ENCODE results near the gene CORO7. TPM values are rescaled to one million over a fixed set of nuclear protein-coding genes. Genes with fewer than 3 reads are reported as not detected.
"Not testable (repeated sequence)": the region's sequence is repeated elsewhere in the genome, so short reads cannot be mapped to it uniquely, and the experiment has no call there.

The CORO7 gene
- total RNA-seq, 1 donor from 2014 or later = 10.1 TPM

GRCh38 chr16:4404967-4405696 lies 11.3 kb downstream of the CORO7 start:
- ATAC-seq = no peak
- peak; percentile 22 for DNase-seq
- intact Hi-C loops (cut with micrococcal nuclease) = loop anchor here (10.0 kb wide), 1 partner anchor 50 kb away; the partner anchor contains the start of gene PAM16

DNA sequence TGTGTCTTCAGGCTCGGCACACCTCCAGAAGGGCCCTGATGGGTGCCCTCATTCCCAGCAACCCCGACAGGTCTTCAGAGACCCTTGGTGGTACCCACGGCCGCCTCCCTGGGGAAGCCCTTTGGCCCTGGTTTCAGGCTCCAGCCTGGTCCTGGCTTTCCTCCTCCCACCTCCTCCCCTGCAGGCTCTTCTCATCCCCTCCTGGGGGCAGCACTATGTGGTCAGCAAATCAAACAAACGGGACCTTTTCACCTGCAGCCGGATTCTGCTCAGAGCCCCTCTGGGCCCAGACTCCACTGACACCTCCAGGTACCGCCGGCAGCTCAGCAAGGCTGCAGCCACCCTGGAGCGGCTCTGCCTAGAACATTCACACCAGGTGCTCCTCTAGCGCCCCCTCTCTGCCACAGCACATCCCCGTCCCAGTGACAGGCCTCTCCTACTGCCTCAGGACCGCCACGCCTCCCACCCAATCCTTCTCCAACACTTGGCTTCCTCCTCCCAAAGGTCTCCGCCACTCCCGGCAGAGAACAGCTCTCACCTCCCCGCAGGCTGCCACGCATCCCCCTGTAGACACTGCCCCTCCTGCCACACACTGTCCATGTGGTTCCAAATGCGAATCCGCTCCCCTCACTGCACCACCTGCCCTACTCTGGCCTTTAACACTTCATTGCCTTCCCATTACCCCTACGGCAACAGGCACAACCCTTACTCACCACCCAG lies 12.0 kb downstream of the CORO7 start:
- ATAC-seq (peak; percentile 17), DNase-seq (peak; percentile 62)
- intact Hi-C loops (cut with micrococcal nuclease) = loop anchor here (10.0 kb wide), 1 partner anchor 50 kb away; the partner anchor contains the start of gene PAM16

DNA sequence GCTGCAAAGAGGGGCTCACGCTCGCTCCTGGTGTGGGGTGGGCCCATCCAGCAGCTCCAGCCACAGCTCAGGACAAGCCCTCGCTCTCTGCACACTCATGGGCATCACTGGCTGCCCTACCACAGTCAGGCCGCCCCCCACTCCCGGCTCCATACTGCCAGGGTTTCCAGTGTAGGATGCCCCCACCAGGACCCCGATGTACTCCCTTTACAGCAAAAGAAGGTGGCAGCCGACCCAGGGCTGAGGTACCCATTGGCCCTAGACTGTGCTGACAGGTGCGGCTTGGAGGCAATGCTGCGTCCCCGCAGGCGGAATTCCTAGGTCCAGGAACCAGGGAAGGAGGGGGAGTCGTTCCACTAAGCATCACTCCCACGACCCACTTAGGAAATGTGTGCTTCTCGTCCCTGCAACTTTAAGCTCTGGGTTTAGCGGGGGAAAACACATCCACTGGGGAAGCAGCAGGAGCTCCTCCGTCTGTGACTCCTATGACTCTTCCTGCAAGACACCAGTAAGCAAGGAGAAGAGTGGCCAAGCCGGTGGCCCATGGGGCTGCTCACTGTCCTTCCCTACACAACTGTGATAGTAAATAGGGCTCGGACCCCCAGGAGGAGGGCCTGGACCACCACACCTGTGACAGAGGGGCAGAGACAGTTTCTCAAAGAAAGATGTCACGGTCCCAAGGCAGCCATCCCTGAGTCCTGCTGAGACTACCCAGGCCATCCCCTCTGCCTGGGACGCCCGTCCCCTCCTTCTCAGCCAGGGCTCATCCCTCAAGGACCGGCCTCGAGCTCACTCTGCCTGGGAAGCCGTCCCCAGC lies 13.1 kb downstream of the CORO7 start:
- peak; percentile 31 for DNase-seq
- intact Hi-C loops (cut with micrococcal nuclease) = loop anchor here (10.0 kb wide), 1 partner anchor 49 kb away; the partner anchor contains the start of gene PAM16
- peak; percentile 1 for ATAC-seq

DNA sequence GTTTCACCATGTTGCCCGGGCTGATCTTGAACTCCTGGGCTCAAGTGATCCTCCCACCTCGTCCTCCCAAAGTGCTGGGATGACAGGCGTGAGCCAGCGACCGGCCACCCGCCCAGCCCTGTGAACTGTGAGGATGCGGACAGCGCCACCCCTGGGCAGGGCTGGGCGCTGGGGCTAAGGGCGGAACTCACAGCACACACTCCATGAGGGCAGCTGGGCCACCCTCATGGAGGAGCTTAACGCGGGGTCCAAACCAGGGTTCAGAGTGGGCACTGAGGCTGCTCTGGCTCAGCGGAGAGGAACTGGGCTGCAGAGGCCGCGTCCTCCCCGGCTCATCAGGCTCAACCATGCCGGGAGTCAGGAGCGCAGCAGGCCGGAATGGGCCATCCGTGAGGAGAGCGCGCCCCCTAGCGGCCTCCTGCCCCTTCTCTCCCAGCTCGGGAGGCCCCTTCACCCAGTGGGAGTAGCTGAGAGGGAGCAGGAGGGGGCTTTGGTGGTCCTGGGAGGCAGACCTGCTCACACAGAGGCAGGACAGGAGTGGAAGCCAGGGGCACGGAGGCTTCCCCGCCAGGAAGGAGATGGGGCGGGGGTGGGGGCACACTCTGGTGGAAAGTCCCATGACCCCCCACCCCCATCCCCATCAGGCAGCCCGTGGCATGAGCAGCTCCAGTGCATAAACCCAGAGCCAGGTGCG lies 13.8 kb downstream of the CORO7 start:
- ATAC-seq (peak; percentile 93), DNase-seq (peak; percentile 93)
- intact Hi-C loops (cut with micrococcal nuclease) = loop anchor here (10.0 kb wide), 1 partner anchor 48 kb away; the partner anchor contains the start of gene PAM16

GRCh38 chr16:4401510-4401909 lies 14.9 kb downstream of the CORO7 start:
- intact Hi-C loops (cut with micrococcal nuclease) = loop anchor here (10.0 kb wide), 1 partner anchor 47 kb away; the partner anchor contains the start of gene PAM16
- ATAC-seq = no peak
- peak; percentile 18 for DNase-seq

- peak; percentile 12 for DNase-seq
- intact Hi-C loops (cut with micrococcal nuclease) = loop anchor here (10.0 kb wide), 1 partner anchor 46 kb away; the partner anchor contains the start of gene PAM16
These were observed 15.3 kb downstream of the CORO7 start for GRCh38 chr16:4401094-4401501.

DNA sequence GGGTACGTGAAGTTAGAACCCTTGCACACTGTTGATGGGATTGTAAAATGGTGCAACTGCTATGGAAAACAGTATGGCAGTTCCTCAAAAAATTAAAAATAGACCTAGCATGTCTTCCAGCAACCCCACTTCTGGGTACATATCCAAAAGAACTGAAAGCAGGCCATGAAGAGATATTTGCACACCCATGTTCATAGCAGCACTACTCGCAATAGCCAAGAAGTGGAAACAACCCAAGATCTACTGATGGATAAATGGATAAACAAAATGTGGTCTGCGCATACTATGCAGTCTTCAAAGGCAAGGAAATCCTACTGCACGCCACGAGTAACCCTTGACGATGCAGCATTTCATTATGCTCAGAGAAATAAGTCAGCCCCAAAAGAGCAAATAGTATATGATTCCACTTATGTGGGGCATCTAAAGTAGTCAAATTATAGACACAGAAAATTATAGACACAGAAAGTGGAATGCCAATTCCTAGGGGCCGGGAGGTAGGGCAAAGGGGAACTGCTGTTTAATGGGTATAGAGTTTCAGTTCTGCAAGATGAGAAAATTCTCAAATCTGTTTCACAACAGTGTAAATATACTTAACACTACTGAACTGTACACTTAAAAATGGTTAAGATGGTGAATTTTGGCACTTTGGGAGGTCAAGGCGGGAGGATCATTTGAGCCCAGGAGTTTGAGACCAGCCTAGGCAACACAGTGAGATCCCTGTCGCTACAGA lies 17.2 kb downstream of the CORO7 start:
- intact Hi-C loops (cut with micrococcal nuclease) = no loop called here
- DNase-seq = no peak
- no peak for ATAC-seq

More at GRCh38 chr16:4401094-4401501, 15.3 kb downstream of the CORO7 start:
- no peak for ATAC-seq

DNA sequence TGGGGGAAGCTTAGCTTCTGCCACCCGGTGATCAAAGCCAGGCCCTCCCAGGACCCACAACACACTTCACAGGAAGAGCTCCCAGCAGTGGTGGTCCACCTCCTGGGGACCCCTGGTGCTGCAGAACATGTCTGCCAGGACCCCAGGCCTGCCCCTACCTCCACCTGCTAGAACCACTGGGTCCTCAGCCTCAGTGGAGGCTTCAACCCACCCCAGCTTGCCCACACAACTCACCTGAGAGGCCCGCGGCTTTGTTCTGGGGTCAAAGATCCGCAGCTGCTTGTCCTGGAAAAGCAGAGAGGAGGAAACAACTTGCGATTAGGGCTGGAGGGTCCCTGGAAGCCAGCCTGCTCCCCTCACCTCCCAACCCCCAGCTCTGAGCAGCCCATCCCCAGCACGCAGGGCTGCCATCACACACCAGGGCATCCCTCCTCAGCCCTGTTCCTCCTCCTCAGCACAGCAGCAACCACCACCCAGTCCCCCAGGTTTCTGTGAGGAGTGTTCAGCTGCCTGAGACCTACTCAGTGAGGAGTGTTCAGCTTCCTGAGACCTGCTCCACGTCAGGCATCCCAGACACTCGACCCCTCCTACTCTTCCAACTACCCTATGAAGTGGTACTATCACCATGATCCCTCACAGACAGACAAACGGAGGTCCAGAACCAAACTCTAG lies 21.2 kb downstream of the CORO7 start:
- ATAC-seq = no peak
- intact Hi-C loops (cut with micrococcal nuclease) = no loop called here
- DNase-seq = peak; percentile 11

- ATAC-seq; intact Hi-C loops (cut with micrococcal nuclease): not testable (repeated sequence)
- peak; percentile 10 for DNase-seq
These were observed 22.5 kb downstream of the CORO7 start for GRCh38 chr16:4393850-4394249.

GRCh38 chr16:4393240-4393600 lies 23.2 kb downstream of the CORO7 start:
- ATAC-seq (peak; percentile 17), DNase-seq (peak; percentile 12)
- intact Hi-C loops (cut with micrococcal nuclease) = no loop called here

- peak; percentile 59 for DNase-seq
- intact Hi-C loops (cut with micrococcal nuclease) = no loop called here
- peak; percentile 42 for ATAC-seq
These were observed 23.8 kb downstream of the CORO7 start for GRCh38 chr16:4392382-4393239.

DNA sequence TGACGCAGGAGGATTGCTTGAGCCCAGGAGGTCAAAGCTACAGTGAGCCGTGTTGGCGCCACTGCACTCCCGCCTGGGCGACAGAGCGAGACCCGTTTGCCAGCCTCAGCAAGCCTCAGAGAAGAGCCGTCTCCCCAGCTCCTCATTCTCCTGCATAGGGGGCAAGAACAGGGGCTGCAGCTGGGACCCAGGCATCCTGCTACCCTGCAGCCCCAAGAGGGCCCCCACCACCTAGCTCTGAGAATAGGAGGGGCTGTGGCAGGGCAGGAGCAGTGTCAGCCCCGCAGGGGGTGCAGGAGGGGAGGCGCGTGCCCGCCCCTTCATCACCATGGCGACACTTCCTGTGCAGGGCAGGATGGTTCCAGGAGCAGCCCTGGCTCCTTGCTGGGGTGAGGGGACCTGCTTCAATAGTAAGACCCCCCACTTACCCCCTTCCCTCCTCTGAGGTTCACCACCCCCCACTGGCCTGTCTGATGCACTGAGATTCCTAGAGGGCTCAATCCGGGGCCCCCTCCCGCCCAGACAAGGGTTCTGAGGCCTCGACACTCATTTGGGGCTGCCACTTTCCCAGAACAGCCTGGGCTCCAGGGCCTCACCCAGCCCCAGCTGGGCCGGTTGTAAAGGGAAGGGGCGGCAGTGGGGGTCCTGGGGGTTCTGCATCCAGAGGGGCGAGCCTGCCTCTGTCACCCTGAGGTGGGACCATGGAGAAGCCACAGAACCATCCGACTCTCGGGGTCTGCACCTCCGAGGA lies 24.6 kb downstream of the CORO7 start:
- intact Hi-C loops (cut with micrococcal nuclease) = no loop called here
- DNase-seq = peak; percentile 21
- no peak for ATAC-seq

DNA sequence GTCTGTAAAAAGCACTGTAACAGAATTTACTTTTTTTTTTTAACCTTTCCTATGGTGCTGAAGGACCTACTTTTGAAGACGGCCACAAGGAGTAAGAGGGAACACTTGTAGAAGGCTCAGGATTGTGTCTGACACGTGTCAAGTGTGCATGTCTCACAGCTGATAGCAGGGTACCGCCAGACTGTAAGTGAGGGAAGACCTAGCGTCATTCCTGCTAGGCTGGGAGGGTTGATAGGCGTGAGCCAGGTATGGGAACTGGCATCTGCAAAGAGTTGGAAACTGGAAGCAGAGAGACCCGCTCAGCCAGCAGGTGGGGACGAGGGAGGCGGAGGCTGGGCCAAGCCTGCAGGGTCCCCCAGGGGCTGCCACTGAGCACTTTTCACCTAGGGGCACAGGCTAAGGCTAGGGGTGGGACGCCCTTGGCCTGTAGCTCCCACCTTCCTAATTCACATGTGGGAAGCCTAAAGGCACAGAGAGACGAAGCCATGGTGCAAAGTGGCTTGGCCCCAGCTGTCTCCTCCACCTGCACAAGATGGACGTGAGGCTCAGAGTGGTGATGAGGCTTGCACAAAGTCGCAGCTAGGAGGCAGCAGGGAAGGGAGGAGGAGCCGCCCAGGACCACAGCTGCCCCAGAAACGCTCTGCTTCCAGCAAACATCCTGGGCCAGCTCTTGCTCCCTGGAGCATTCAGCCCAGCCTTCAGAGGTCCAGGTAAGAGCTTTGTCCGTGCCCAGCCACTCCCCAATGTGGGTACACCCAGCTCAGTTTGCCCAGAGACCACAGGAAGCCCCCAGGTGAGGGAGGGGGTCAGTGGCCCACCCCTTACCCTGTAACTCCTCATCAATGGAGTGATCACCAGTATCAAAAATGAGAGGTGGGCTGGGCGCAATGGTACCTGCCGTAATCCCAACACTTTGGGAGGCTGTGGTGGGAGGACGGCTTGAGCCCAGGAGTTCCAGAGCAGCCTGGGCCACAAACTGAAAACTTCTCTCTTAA lies 25.8 kb downstream of the CORO7 start:
- no peak for ATAC-seq
- intact Hi-C loops (cut with micrococcal nuclease) = no loop called here
- DNase-seq = peak; percentile 21

GRCh38 chr16:4389051-4389955 lies 27.1 kb downstream of the CORO7 start:
- DNase-seq = peak; percentile 32
- peak; percentile 32 for ATAC-seq
- intact Hi-C loops (cut with micrococcal nuclease) = no loop called here

Measured in left ventricle myocardium superior (tissue), 1 donor.